VCaP (cell line): ENCODE data around the gene STXBP1.
A peak's percentile ranks its signal among the peaks of the same experiment; 100 is the strongest.

Experiments
- H3K27ac ChIP-seq: fragments of 450-650 bp; 2 replicates; pipeline ENCODE4 v1.5.1; 2017
- TF ChIP-seq, protein P1 (sequence below): fragments of 450-650 bp; conservative IDR thresholded peaks from 2 replicates; pipeline ENCODE4 v1.5.1; 2017; ENCODE audit warnings: mild to moderate bottlenecking, moderate library complexity

The STXBP1 gene

DNA sequence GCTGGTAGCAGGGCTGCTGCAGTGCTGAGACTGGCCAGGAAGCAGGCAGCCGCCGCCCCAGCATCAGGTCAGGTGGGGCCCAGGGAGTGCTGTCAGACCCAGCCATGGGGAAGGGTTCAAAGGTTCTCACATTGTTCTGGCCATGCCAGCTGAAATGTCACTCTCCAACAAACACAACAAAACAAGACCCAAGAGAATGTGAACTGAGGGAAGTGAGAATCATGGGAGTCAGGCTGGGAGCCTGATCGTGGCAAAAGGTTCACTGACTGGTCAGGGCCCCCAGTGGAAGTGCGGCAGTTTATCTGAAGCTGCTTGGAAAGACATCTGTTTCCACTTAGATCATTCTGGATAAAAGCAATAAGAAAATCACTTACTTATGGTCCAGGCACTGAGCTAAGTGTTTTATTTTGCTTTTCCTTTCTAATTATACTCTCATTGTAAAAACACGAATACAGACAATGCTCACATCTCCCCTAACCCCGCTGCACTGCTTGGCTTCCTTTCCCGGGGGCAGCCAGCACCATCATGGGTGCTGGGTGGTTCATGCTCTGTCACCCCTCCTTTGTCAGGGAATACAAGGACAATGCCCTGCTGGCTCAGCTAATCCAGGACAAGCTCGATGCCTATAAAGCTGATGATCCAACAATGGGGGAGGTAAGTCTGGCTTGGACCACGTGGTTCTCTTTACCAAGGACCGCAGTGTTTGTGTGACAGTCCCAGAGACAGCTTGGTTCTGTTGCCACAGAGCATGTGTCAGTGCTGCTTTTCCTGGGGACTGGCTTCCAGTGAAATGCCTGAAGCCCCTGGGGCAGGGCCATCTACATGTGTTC is 52.8 kb downstream of the STXBP1 start:
- H3K27ac ChIP-seq, result no peak overlapping the region
- TF ChIP-seq, protein P1, sequence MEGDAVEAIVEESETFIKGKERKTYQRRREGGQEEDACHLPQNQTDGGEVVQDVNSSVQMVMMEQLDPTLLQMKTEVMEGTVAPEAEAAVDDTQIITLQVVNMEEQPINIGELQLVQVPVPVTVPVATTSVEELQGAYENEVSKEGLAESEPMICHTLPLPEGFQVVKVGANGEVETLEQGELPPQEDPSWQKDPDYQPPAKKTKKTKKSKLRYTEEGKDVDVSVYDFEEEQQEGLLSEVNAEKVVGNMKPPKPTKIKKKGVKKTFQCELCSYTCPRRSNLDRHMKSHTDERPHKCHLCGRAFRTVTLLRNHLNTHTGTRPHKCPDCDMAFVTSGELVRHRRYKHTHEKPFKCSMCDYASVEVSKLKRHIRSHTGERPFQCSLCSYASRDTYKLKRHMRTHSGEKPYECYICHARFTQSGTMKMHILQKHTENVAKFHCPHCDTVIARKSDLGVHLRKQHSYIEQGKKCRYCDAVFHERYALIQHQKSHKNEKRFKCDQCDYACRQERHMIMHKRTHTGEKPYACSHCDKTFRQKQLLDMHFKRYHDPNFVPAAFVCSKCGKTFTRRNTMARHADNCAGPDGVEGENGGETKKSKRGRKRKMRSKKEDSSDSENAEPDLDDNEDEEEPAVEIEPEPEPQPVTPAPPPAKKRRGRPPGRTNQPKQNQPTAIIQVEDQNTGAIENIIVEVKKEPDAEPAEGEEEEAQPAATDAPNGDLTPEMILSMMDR, result no peak

DNA sequence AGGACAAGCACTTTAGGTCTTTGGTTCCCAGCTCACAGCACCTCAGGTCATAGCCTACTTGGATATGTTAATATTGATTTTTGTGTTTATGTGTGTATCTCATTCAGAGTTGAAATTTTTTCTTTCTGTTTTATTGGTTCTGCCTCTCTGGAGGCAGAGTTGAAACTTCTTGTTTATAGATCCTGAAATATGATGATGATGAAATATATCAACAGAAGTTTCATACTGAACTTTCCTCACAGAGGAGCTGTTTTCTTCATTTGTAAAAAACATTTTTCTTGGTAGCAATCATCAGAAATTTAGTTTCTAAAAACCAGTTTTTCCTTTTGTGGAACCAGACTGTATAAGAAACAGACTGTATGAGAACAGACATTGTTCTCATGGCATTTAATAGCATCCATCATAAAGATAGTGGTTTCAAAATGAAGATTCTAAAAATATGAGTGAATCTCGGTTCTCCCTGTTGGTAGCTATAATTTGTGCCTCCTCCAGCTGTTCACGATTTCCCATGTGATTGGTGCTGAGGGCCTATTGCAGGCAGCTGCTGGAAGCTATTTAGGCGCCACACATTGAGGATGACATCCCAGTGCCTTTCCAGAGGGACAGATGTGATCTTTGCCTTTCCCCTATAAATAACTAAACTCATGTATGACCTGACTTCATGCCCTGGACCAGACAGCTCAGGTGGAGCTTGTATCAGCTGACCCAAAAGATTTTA is 55.2 kb downstream of the STXBP1 start:
- TF ChIP-seq, protein P1, result no peak
- H3K27ac ChIP-seq, result peak overlapping the region; percentile 48

DNA sequence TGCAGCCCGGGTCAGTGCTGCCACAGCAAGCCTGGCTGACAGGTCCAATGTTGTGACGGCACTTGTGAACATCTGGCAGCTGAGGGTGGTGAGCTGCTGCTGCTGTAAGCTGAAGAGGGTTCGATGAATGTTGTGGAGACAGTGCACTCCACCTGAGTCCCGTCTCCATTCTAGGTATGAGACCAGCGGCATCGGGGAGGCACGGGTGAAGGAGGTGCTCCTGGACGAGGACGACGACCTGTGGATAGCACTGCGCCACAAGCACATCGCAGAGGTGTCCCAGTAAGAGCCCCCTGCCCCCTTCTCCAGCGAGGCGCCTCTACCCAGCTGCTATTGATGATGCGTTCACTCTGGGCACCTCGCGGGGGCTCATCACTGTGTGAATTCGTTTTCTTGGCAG is 55.8 kb downstream of the STXBP1 start:
- TF ChIP-seq, protein P1, result no peak

DNA sequence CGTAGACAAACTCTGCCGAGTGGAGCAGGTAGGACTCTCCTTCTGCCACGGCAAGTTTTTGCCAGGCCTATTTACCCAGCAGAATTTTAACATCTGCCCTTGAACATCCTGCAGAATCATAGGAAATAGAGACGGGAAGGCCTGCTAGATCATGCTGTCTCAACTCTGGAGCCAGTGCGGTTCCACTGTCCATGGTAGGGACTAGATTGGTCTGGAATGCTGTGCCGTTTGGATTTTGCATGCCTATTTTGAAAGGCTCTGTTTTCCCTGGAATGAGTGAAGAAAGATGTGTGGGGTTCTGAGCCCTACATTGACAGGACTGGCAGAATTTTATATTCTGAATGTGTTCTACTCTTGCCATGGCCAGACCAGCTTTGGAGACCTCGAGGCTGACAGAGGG is 61.2 kb downstream of the STXBP1 start:
- no peak overlapping the region for H3K27ac ChIP-seq
- TF ChIP-seq, protein P1, result no peak

More for the DNA sequence above, 55.8 kb downstream of the STXBP1 start:
- peak overlapping the region; percentile 48 for H3K27ac ChIP-seq

DNA sequence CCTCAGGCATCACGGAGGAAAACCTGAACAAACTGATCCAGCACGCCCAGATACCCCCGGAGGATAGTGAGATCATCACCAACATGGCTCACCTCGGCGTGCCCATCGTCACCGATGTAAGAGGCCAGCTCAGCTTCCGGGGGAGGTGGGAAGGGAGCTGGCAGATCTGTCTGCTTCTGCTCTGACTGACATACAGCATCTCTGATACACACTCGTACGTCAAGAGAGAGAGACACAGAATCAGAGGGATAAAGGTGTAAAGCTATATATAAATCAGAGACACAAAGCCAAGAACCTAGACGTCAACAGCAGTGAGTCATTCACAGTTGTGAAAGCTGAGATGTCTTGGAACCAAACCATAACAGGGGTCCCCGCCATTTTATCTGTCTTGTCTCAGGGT is 64.6 kb downstream of the STXBP1 start:
- no peak overlapping the region for H3K27ac ChIP-seq
- TF ChIP-seq, protein P1, result no peak

DNA sequence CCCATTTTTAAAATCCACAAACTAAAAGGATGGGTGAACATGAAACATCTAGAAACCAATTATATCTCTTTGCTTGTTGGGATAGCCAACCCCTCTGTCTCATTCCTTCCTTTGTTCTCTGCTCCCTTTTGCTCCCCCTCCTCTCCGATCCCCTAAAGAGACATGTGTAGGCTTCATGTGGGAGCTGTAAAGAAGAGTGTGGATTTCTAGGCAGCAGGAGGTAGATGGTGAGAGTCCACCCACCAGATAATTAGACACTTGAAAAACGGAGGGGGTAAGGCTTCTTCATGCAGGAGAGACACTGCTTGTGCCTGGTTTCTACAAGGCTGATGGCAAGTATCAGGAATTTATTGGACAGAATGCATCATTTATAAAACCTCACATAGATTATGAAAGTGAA is 67.4 kb downstream of the STXBP1 start:
- no peak overlapping the region for H3K27ac ChIP-seq
- TF ChIP-seq, protein P1, result no peak

DNA sequence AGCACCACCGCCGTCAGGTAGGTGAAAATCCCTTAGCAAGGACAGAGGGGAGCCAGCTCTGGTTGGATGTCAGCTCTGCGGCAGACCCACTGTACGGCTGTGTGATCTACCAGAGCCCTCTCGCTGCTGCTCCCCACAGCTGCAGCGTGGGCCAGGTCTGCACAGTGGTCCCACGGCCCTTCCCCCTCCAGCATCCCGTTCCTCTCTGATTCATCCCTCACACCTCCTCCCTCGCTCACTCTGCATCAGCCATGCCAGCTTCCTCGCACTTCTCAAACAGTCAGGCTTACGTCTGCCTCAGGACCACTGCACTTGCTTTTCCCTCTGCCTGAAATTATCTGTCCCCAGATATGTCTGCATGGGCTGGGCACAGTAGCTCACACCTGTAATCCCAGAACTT is 68.1 kb downstream of the STXBP1 start:
- H3K27ac ChIP-seq, result no peak overlapping the region
- TF ChIP-seq, protein P1, result no peak
